AG09319 (cell line): Measurements from ENCODE around the gene INPP1.
"Not testable (repeated sequence)": the region's sequence is repeated elsewhere in the genome, so short reads cannot be mapped to it uniquely, and the experiment has no call there.

Experiments used
- DNase-seq: peaks from one replicate; pipeline ENCODE4 v3.0.0-alpha.2; 2010; ENCODE audit warnings: low read depth; ENCODE audit errors: extremely low read depth
- CTCF ChIP-seq: IDR thresholded peaks from 2 replicates; pipeline ENCODE4 v1.5.1; 2011; ENCODE audit warnings: low read depth, mild to moderate bottlenecking, inconsistent platforms, low read length, moderate library complexity

The INPP1 gene

GRCh38 chr2:190311893-190312634 is 31.3 kb upstream of the INPP1 start:
- TF ChIP-seq CTCF = no peak
- DNase-seq = no peak

- not testable (repeated sequence) for DNase-seq
Observed at GRCh38 chr2:190312635-190313025, 30.8 kb upstream of the INPP1 start.

DNA sequence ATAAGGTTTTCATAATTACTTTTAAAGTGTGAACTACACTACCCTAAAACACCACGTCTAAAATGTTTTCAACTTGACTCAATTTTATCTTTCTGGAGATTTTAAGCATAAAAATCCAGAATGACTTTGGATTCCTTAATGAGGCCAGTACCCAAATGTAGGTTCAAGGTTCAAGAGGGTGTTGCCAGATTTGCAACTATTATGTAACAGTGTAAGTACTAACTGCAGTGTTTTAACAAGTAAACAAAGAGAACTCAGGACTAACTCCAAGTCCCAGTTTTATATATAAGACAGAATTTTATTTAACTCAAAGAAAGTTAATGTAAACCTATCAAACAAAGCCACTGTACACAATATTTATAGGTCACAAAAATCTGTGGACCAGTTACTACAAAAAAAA is 29.5 kb upstream of the INPP1 start:
- TF ChIP-seq CTCF = no peak
- no peak for DNase-seq

DNA sequence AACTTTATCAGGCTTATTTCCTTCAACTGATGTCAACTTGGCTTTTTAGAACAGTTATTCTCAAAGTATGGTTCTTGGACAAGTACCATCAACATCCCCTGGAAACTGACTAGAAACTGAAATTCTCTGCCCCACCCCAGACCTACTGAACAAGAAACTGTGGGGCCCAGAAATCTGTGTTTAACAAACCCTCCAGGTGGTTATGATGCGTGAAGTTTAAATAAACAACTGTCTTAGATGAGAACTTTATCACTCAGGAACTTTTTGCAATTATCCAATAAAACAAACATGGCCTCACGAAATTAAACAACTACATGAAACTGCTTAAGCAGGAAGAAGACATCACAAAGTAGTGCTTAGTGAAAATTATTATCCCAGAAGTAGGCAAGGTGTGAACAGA is 28.1 kb upstream of the INPP1 start:
- DNase-seq = no peak
- no peak for TF ChIP-seq CTCF

DNA sequence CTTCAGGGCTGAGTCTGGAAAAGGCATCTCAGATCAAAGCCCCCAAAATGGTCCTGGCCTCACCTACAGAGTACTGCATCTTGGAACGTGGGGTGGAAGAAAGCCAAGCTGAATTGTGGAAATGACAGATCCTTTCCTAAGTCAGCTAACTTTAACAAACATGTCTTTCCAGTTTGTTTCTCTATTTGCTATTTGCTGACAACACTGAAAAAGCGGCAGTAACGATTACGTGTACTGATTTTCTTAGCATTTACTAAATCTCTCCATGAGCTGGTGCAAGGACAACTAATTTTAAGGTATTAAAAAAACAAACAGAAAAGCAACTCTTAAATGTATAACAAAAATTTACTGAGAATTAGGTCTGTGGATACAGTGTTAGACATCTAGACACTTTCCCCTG is 24.9 kb upstream of the INPP1 start:
- no peak for TF ChIP-seq CTCF
- DNase-seq = no peak

GRCh38 chr2:190318931-190319554 is 24.3 kb upstream of the INPP1 start:
- no peak for DNase-seq

DNA sequence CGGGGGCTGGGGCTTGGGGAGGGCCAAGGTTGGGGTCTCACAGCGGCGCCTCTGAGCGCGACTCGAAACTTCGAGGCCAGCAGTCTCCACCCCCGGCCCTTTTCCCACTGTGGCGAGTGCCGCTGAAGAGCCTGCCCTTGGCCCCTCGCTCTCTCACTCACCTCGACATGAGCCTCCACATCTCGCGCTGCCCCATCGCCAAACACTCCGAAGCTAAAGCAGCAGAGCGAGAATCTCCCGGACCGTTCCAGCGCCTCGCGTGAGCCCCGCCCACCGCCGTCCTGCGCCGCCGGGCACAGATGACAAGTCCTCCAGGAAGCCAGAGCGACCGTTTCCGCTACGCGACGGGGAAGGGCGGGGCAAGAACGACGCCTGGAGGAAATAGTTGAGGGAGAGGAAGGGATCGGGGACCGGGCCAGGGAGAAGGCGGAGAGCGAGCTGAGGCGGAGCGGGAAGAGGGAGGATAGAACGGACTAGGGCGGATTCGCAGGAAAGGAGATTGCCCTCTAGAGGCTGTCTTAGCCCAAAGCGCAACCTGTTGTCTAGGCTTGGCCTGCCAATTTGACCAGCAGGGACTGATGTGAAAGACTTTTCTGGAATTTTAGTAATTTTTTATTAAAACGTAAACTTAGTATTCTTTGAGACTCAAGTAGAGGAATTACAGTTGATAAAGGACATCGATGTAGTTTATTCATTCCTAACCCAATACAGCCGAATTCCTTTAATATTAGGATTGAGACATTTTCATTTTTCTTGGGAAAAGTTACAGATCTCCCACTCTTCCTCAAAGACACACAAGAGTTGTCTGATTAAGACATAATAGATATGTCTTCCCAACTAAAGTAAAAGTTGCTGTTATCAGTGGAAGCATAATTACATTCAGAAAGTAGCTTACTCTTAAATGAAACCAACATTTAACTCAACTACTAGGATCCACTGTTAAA is 23.6 kb upstream of the INPP1 start, which contains the start of gene HIBCH:
TSS of gene HIBCH (minus strand) at position 272 of the 944 bp plus-strand sequence. CDS start at position 196, 76 bp downstream.
- peak; percentile 96 for DNase-seq

More at GRCh38 chr2:190318931-190319554, 24.3 kb upstream of the INPP1 start:
- no peak for TF ChIP-seq CTCF

More for the DNA sequence above, 23.6 kb upstream of the INPP1 start, which contains the start of gene HIBCH:
- TF ChIP-seq CTCF = peak; percentile 93
